Measurements from ENCODE around the gene LRP1B.

LRP1B gene

GRCh38 chr2:140761807-140762206 lies 1369.0 kb downstream of the LRP1B start:
- no peak for DNase-seq (ENCODE audit: low read depth in 3 of 3, low spot score in 1 of 3)

GRCh38 chr2:140759426-140760156 lies 1371.2 kb downstream of the LRP1B start:
- no peak for DNase-seq (ENCODE audit: low read depth in 3 of 3, low spot score in 1 of 3)

GRCh38 chr2:140747665-140748064 lies 1383.2 kb downstream of the LRP1B start:
- no peak for DNase-seq (ENCODE audit: low read depth in 3 of 3, low spot score in 1 of 3)

GRCh38 chr2:140747090-140747489 lies 1383.7 kb downstream of the LRP1B start:
- no peak for DNase-seq (ENCODE audit: low read depth in 3 of 3, low spot score in 1 of 3)

- DNase-seq (ENCODE audit: low read depth in 3 of 3, low spot score in 1 of 3), result no peak
Measured at GRCh38 chr2:140744379-140744778, 1386.4 kb downstream of the LRP1B start.

GRCh38 chr2:140737006-140737405 lies 1393.8 kb downstream of the LRP1B start:
- DNase-seq (ENCODE audit: low read depth in 3 of 3, low spot score in 1 of 3), result no peak

GRCh38 chr2:140734992-140735391 lies 1395.8 kb downstream of the LRP1B start:
- DNase-seq (ENCODE audit: low read depth in 3 of 3, low spot score in 1 of 3), result no peak

GRCh38 chr2:140718999-140719398 lies 1411.8 kb downstream of the LRP1B start:
- DNase-seq (ENCODE audit: low read depth in 3 of 3, low spot score in 1 of 3), result no peak

- DNase-seq (ENCODE audit: low read depth in 3 of 3, low spot score in 1 of 3), result no peak
Measured at GRCh38 chr2:140717481-140717880, 1413.3 kb downstream of the LRP1B start.

GRCh38 chr2:140714586-140714985 lies 1416.2 kb downstream of the LRP1B start:
- no peak for DNase-seq (ENCODE audit: low read depth in 3 of 3, low spot score in 1 of 3)

GRCh38 chr2:140711867-140712266 lies 1418.9 kb downstream of the LRP1B start:
- DNase-seq (ENCODE audit: low read depth in 3 of 3, low spot score in 1 of 3), result no peak

- DNase-seq (ENCODE audit: low read depth in 3 of 3, low spot score in 1 of 3), result no peak
Measured at GRCh38 chr2:140701726-140702125, 1429.1 kb downstream of the LRP1B start.

- DNase-seq (ENCODE audit: low read depth in 3 of 3, low spot score in 1 of 3), result no peak
Measured at GRCh38 chr2:140698636-140699035, 1432.2 kb downstream of the LRP1B start.

GRCh38 chr2:140696449-140696848 lies 1434.4 kb downstream of the LRP1B start:
- DNase-seq (ENCODE audit: low read depth in 3 of 3, low spot score in 1 of 3), result no peak

GRCh38 chr2:140695155-140695554 lies 1435.7 kb downstream of the LRP1B start:
- DNase-seq (ENCODE audit: low read depth in 3 of 3, low spot score in 1 of 3), result no peak

- no peak for DNase-seq (ENCODE audit: low read depth in 3 of 3, low spot score in 1 of 3)
Measured at GRCh38 chr2:140687825-140688224, 1443.0 kb downstream of the LRP1B start.

GRCh38 chr2:140683658-140684057 lies 1447.2 kb downstream of the LRP1B start:
- no peak for DNase-seq (ENCODE audit: low read depth in 3 of 3, low spot score in 1 of 3)

- no peak for DNase-seq (ENCODE audit: low read depth in 3 of 3, low spot score in 1 of 3)
Measured at GRCh38 chr2:140680862-140681261, 1450.0 kb downstream of the LRP1B start.

- no peak for DNase-seq (ENCODE audit: low read depth in 3 of 3, low spot score in 1 of 3)
Measured at GRCh38 chr2:140679752-140680151, 1451.1 kb downstream of the LRP1B start.

GRCh38 chr2:140669911-140670310 lies 1460.9 kb downstream of the LRP1B start:
- no peak for DNase-seq (ENCODE audit: low read depth in 3 of 3, low spot score in 1 of 3)

GRCh38 chr2:140667203-140667602 lies 1463.6 kb downstream of the LRP1B start:
- DNase-seq (ENCODE audit: low read depth in 3 of 3, low spot score in 1 of 3), result no peak

- no peak for DNase-seq (ENCODE audit: low read depth in 3 of 3, low spot score in 1 of 3)
Measured at GRCh38 chr2:140662504-140662903, 1468.3 kb downstream of the LRP1B start.

Data from stimulated activated CD4-positive, alpha-beta T cell treated with anti-CD3 and anti-CD28 coated beads, TNF-alpha, amount 100 ng/mL, for 1 hour (primary cell).